ENCODE data around the gene MRAS. TPM values are rescaled to one million over a fixed set of nuclear protein-coding genes. Genes with fewer than 3 reads are reported as not detected.

The MRAS gene
- polyA plus RNA-seq, 1 of the 3 experiments (the other 2 are of a cell fraction), result 25.0 TPM

GRCh38 chr3:138314751-138315150 lies 33.6 kb upstream of the MRAS start:
- no peaks in the 10 kb centered on the region for H3K27me3 ChIP-seq (ENCODE audit: insufficient read depth)
- H3K4me3 ChIP-seq (ENCODE audit: low read depth in 2 of 2, low read length in 1 of 2), result no peak overlapping the region
- peak overlapping the region in 1 of 2 experiments; percentile 51; a peak in 2 of 4 replicates for H3K27ac ChIP-seq (ENCODE audit: low read depth in 2 of 2, low read length in 1 of 2)
- CTCF ChIA-PET, result interaction anchor here (0.6 to 3.1 kb wide), 2 partner anchors 15 to 34 kb away, joined by 3 to 11 read pairs; partner anchors contain the start of gene NME9
- DNase-seq, result no peak
- peak overlapping the region; percentile 57 for H2AFZ ChIP-seq (ENCODE audit: low read depth)
- H3K79me2 ChIP-seq (ENCODE audit: insufficient read depth), result no peaks in the 10 kb centered on the region
- no peak overlapping the region for H3K9ac ChIP-seq
- peak overlapping the region; percentile 18; the same call in 1 of the 2 replicates for H3K4me2 ChIP-seq
- no peaks in the 10 kb centered on the region for H4K20me1 ChIP-seq (ENCODE audit: insufficient read depth)
- H3K36me3 ChIP-seq (replicated peaks in 1 of 2; ENCODE audit: control insufficient read depth in 1 of 2, insufficient read depth in 2 of 2, low read length in 1 of 2), result no peaks in the 10 kb centered on the region
- POLR2A ChIA-PET, result interaction anchor here (0.6 kb wide), 1 partner anchor 168 kb away, joined by 4 read pairs; no protein-coding TSS in a partner anchor
- peaks cover 7% of the 10 kb centered on the region for H3F3A ChIP-seq (replicated peaks; ENCODE audit: insufficient read depth)
- H3K9me2 ChIP-seq, result no peaks in the 10 kb centered on the region
- 0 out of 2 replicates have a peak, but pooled peaks cover 3% of the 10 kb centered on the region for H3K9me3 ChIP-seq
- 20% methylated on average over 1 of the region's 1 CpG for WGBS (ENCODE audit: low lambda C conversion rate)
- H3K4me1 ChIP-seq (ENCODE audit: control insufficient read depth in 1 of 2, insufficient read depth in 2 of 2, low read depth in 1 of 2, low read length in 1 of 2), result peaks cover 0 to 10% of the 10 kb centered on the region in 2 experiments; a peak in 1 of 4 replicates
- TF ChIP-seq ZBTB33 (IDR thresholded peaks at IDR 0.05; ENCODE audit: borderline replicate concordance, low read depth) (no peak), NRF1 (IDR thresholded peaks at IDR 0.05; ENCODE audit: low read depth, low read length) (no peak), REST (IDR thresholded peaks at IDR 0.05; ENCODE audit: low read depth, low read length) (no peak), FOXM1 (IDR thresholded peaks at IDR 0.05; ENCODE audit: low read depth) (0 out of 2 replicates have a peak, but pooled peaks have one; percentile 31), CTCF (IDR thresholded peaks at IDR 0.05) (no peak), GATA2 (CRISPR knock-in tag; IDR thresholded peaks at IDR 0.05) (no peak), MEF2A (IDR thresholded peaks at IDR 0.05; ENCODE audit: borderline replicate concordance, low read depth) (no peak), FOSL2 (IDR thresholded peaks at IDR 0.05; ENCODE audit: borderline replicate concordance, low read depth) (peak; percentile 49; the same call in 1 of the 2 replicates), IRF3 (IDR thresholded peaks at IDR 0.05; ENCODE audit: low read depth, low read length) (no peak), FOXJ3 (CRISPR knock-in tag; IDR thresholded peaks at IDR 0.05) (no peak), POLR2AphosphoS5 (IDR thresholded peaks at IDR 0.05; ENCODE audit: low read depth, low read length) (no peak), NFIC (IDR thresholded peaks at IDR 0.05; ENCODE audit: borderline replicate concordance) (no peak), EP300 (IDR thresholded peaks at IDR 0.05; ENCODE audit: borderline replicate concordance in 1 of 2, low read depth in 1 of 2, low read length in 1 of 2) (no peak), TCF12 (IDR thresholded peaks at IDR 0.05) (peak; percentile 62; the same call in 1 of the 2 replicates), MAX (IDR thresholded peaks at IDR 0.05; ENCODE audit: low read depth) (no peak), RXRA (IDR thresholded peaks at IDR 0.05; ENCODE audit: borderline replicate concordance, low read depth) (no peak), JUND (IDR thresholded peaks at IDR 0.05) (0 out of 2 replicates have a peak, but pooled peaks have one; percentile 15), USF2 (IDR thresholded peaks at IDR 0.05; ENCODE audit: borderline replicate concordance, low read depth, low read length) (no peak), PBX3 (IDR thresholded peaks at IDR 0.05) (no peak; the same call in 1 of the 2 replicates), RFX5 (IDR thresholded peaks at IDR 0.05; ENCODE audit: low read length) (no peak), RCOR1 (IDR thresholded peaks at IDR 0.05; ENCODE audit: low read length) (no peak), YY1 (IDR thresholded peaks at IDR 0.05; ENCODE audit: low read depth) (no peak), MXI1 (IDR thresholded peaks at IDR 0.05; ENCODE audit: low read depth, low read length) (no peak)

Measured in SK-N-SH (cell line).